HG02884 (cell line): ENCODE data around the gene CRTC1.

ENCODE experiments used
- ATAC-seq: cut with Tn5 transposase; IDR thresholded peaks from one replicate; pipeline ENCODE4 v1.9.1; 2021; ENCODE audit warnings: mild to moderate bottlenecking, moderate library complexity; ENCODE audit not compliant: unreplicated experiment

Gene CRTC1

DNA sequence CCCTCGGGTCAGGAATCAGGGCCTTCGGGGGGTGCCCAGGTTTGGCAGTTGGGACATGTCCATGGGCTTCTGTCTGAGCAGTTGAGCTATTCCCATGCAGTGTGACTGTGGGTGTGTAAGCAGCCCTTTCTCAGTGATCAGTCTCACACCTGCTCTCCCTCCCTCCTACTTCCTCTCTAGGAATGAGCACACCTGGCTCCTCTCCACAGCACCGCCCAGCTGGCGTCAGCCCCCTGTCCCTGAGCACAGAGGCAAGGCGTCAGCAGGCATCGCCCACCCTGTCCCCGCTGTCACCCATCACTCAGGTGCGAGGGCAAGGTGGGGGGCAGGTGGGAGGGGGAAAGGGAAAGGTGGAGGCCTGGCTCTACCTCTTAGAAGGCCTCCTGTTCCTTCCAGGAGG is 81.7 kb downstream of the CRTC1 start:
- ATAC-seq: no peak

- ATAC-seq: no peak
Observed at GRCh38 chr19:18768046-18768771, 84.7 kb downstream of the CRTC1 start.

DNA sequence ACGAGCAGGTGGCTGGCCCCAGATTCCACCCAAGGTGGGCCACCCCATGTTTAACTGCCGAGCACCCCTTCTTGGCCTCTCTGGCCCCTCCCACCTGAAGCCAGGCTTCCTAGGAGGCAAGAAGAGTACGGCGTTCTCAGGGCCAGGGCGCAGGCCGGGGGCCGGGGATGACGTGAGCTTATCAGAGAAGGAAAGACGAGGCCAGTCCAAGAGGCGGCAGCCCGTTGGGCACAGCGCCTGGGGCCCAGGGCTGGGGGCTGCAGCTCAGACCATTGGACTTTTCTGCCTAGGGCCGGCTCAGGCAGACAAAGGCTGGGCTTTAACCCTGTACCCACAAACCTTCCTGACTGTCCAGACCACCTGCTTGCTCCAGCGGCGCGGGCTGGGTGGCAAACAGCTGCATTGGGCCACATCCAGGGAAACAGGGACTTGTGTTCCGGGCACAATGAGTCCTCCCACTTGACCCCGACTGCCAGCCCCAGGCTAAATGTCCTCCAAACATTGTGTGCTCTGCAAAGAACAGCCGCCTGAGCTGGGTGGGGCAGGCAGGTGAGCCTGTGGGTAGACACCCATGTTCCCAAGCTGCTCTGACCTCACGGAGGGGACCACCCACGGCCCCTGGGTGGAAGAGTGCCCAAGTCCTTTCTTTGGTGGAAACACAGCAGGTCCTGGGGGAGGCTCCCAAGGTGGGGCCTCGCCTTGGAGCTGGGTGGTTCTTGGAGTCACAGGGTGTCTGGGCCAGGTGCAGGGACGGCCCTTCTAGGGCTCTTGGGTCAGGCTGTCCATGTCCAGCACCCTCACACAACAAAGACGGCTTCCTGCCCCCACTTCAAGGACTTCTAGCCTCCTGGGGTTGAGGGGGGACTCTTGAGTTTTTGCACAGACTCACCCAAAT is 85.8 kb downstream of the CRTC1 start:
- no peak for ATAC-seq

DNA sequence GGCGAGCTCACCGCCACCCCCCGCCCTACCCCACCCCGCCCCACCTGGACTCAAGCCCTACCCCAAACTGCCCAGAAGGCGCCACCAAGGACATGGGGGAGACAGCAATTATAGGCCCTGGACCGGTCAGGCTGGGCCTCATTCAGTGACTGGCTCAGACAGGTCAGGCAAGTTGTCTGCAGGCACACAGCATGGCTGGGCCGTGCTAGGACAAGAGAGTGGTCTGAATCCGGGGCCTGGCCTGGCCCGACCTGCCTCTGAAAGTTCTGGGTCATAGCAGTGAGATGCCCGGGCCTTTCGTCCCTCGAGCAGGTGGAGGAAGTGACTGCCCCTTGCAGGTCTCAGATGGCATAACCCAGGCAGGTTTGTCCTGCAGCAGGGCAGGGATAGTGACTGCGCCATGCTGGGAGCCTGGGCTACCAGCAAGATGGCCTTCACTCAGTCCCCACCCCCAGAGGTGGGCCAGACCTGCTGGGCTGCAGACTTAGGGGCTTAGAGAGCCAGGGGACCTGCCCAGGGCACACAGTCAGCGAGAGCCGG is 86.6 kb downstream of the CRTC1 start:
- no peak for ATAC-seq

GRCh38 chr19:18770663-18771327 is 87.3 kb downstream of the CRTC1 start:
- ATAC-seq: no peak

DNA sequence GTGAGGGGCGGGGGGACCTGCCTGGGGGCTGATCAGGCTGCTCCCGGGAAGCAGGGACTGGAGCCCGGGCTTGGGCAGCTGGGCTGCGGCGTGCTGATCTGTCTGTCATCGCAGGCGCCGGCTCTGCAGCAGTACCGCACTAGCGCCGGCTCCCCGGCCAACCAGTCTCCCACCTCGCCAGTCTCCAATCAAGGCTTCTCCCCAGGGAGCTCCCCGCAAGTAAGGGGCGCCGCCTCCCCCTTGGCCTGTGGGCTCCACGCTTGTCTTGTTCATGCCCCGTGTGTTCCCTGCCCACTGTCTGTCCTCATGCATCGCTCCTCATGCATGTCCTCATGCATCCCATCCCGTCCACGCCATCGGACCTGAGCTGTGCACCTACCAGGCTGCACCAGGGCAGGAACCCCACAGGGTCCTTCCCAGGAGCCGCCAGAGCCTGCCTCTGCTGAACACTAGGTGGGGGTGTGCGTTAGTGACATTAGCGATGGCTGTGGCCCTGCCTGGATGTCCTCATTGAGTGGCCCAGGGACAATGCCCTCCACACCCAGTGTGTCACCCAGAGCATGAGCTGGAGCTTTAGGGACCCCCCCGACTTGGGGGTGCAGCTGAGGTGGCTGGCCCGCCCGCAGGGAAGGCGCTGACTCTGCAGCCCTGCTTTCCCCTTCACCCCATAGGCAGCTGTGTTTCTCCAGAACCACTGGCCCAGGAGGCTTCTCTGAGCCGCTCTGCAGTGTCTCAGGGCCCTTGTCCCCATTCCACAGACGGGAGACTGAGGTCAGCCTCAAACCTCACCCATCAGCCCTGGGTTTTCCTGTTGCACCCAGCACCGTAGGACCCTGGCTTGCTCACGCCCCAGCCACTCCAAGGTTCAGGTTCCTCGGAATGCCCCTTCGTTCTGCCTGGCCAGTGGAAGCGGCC is 88.1 kb downstream of the CRTC1 start:
- no peak for ATAC-seq

- no peak for ATAC-seq
Observed at GRCh38 chr19:18772620-18773587, 89.4 kb downstream of the CRTC1 start.

- no peak for ATAC-seq
Observed at GRCh38 chr19:18773682-18774081, 90.2 kb downstream of the CRTC1 start.

GRCh38 chr19:18774107-18774506 is 90.6 kb downstream of the CRTC1 start:
- no peak for ATAC-seq

- ATAC-seq: no peak
Observed at GRCh38 chr19:18774782-18775444, 91.4 kb downstream of the CRTC1 start.

DNA sequence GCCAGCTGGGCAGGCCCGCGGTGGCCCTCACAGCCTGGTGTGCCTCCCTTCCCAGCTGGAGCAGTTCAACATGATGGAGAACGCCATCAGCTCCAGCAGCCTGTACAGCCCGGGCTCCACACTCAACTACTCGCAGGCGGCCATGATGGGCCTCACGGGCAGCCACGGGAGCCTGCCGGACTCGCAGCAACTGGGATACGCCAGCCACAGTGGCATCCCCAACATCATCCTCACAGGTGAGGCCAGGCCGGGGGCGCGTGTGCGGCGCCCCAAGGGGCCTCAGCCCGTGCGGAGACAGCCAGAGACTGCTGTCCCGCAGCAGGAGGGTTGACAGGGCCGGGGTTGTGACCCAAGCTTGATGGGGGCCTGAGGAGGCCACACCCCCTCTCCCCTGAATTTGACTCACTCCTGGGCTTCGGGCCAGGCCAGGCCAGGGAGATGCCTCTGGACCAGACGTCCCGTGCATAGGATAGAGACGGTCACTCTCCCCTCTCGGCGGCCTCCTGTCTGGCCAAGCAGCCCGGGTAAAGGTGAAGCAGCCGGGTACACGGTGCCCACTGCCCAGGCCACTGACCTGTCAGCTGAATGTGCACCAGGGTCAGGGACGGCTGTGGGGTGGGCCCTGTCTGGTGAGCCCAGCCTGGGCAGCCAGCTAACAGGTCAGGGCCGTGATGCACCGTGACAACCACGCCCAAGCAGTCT is 92.3 kb downstream of the CRTC1 start:
- ATAC-seq: no peak

DNA sequence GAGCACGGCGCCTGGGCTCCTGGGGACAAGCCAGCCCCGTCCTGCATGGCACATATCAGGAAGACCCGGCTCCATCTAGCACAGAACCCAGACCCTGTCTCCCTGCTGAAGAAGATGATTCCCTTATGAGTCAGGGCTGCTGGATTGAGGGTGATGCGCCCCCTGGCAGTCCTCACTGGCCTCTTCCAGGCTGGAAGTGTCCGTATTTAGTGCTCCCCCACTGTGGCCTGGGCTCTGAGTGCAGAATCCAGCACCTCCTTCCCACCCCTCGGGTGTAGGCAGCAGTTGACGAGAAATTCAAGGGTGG is 92.8 kb downstream of the CRTC1 start:
- no peak for ATAC-seq

GRCh38 chr19:18776736-18777135 is 93.3 kb downstream of the CRTC1 start:
- ATAC-seq: no peak

DNA sequence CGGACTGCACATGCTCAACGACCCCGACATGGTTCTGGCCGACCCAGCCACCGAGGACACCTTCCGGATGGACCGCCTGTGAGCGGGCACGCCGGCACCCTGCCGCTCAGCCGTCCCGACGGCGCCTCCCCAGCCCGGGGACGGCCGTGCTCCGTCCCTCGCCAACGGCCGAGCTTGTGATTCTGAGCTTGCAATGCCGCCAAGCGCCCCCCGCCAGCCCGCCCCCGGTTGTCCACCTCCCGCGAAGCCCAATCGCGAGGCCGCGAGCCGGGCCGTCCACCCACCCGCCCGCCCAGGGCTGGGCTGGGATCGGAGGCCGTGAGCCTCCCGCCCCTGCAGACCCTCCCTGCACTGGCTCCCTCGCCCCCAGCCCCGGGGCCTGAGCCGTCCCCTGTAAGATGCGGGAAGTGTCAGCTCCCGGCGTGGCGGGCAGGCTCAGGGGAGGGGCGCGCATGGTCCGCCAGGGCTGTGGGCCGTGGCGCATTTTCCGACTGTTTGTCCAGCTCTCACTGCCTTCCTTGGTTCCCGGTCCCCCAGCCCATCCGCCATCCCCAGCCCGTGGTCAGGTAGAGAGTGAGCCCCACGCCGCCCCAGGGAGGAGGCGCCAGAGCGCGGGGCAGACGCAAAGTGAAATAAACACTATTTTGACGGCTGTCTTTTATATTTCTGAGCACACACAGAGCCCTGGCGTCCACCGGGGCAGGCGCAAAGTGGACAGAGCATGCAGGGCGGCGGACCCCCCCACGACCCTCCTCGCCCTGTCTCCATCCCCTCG is 94.0 kb downstream of the CRTC1 start:
- ATAC-seq: no peak

DNA sequence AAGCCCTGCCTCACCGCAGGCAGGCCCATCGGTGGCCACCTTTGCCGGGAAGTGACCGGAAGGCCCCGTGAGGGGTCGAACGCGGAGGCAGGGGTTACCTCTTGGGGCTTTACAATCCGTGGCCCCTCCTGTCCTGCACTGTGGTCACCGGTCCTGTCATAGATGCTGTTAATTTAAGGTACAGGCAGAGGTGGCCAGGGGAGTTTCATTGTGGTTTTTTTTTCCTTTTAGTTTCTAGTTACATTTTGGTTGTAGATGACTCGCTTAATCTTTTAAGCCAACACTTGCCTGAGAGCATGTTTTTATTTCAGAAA is 94.6 kb downstream of the CRTC1 start:
- ATAC-seq: no peak

GRCh38 chr19:18778826-18779495 is 95.5 kb downstream of the CRTC1 start:
- no peak for ATAC-seq

GRCh38 chr19:18780081-18780480 is 96.6 kb downstream of the CRTC1 start:
- ATAC-seq: no peak
